PC-9 (cell line): ENCODE measurements around the gene STARD10.

Experiments used
- EZH2 ChIP-seq: fragments of 200-600 bp; sonication (generic); IDR thresholded peaks from 2 replicates; pipeline ENCODE4 v1.8.0; 2017; ENCODE audit warnings: antibody characterized with exemption, low read depth
- TF ChIP-seq, protein P1 (sequence below): fragments of 200-600 bp; sonication (generic); conservative IDR thresholded peaks from 2 replicates; pipeline ENCODE4 v1.6.1; 2017; ENCODE audit warnings: mixed run types, antibody characterized with exemption, mild to moderate bottlenecking, moderate library complexity

- TF ChIP-seq, protein P1, sequence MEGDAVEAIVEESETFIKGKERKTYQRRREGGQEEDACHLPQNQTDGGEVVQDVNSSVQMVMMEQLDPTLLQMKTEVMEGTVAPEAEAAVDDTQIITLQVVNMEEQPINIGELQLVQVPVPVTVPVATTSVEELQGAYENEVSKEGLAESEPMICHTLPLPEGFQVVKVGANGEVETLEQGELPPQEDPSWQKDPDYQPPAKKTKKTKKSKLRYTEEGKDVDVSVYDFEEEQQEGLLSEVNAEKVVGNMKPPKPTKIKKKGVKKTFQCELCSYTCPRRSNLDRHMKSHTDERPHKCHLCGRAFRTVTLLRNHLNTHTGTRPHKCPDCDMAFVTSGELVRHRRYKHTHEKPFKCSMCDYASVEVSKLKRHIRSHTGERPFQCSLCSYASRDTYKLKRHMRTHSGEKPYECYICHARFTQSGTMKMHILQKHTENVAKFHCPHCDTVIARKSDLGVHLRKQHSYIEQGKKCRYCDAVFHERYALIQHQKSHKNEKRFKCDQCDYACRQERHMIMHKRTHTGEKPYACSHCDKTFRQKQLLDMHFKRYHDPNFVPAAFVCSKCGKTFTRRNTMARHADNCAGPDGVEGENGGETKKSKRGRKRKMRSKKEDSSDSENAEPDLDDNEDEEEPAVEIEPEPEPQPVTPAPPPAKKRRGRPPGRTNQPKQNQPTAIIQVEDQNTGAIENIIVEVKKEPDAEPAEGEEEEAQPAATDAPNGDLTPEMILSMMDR: peak; percentile 80
- no peak for TF ChIP-seq EZH2
These were observed 19.3 kb upstream of the STARD10 start for GRCh38 chr11:72812967-72813739.
